HG02763 (cell line): ENCODE measurements around the gene NNT.
"Not testable (repeated sequence)": the region's sequence is repeated elsewhere in the genome, so short reads cannot be mapped to it uniquely, and the experiment has no call there.

Experiments
- ATAC-seq: cut with Tn5 transposase; IDR thresholded peaks from one replicate; pipeline ENCODE4 v1.9.1; 2021; ENCODE audit warnings: mild to moderate bottlenecking, moderate library complexity; ENCODE audit not compliant: unreplicated experiment

NNT gene

DNA sequence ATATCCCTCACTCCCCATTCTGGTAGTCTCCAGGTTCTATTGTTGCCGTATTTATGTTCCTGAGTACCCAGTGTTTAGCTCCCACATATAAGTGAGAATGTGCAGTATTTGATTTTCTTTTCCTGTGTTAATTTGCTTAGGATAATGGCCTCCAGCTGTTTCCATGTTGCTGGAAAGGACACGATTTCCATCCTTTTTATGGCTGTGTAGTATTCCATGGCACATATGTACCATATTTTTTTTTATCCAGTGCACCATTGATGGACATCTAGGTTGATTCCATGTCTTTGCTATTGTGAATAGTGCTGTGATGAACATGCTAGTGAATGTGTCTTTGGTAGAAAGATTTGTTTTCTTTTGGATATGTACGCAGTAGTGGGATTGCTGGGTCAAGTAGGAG is 98.2 kb downstream of the NNT start:
- ATAC-seq, result no peak

DNA sequence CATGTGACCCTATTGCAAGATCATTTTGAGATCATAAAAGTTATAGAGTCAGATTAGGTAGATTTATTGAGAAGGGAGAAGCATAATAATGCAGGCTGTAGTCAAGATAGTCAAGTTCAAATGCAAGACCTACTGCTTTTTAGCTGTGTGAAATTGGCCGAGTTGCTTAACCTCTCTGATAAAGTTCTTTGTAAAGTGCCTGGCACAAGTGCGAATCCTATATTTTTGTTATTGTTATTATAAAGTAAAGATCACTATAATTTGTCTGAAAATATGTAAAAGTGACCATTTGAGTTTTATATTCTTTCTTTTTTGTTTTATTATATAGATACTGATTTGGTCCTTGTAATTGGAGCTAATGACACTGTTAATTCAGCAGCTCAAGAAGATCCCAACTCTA is 99.3 kb downstream of the NNT start:
- ATAC-seq, result no peak

DNA sequence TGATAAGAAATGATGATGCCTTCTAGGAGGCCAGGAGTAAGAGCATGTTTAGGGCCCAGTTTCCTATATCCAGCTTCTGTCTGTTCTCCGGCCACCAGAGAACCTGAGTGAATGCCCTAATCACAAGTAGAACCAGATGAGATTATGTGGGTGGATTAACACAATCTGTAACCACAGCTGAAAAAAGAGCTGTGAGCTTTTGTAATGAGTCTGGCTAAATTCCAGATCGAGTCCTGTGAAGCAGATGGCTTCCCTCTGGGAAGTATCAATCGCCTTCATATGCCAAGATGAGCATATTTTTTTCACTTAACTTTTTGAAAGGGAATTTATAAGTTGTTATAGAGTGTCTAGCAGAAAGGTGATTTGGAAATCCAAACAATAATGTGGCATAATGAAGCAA is 99.8 kb downstream of the NNT start:
- no peak for ATAC-seq

DNA sequence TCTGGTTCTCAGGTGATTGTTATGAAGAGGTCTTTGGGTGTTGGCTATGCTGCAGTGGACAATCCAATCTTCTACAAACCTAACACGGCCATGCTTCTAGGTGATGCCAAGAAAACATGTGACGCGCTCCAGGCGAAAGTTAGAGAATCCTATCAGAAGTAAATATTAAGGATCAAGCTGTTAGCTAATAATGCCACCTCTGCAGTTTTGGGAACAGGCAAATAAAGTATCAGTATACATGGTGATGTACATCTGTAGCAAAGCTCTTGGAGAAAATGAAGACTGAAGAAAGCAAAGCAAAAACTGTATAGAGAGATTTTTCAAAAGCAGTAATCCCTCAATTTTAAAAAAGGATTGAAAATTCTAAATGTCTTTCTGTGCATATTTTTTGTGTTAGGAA is 101.3 kb downstream of the NNT start:
- no peak for ATAC-seq

DNA sequence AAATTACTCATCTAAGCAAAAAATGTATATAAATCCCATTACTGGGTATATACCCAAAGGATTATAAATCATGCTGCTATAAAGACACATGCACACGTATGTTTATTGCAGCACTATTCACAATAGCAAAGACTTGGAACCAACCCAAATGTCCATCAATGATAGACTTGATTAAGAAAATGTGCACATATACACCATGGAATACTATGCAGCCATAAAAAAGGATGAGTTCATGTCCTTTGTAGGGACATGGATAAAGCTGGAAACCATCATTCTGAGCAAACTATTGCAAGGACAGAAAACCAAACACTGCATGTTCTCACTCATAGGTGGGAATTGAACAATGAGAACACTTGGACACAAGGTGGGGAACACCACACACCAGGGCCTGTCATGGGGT is 103.6 kb downstream of the NNT start:
- ATAC-seq, result not testable (repeated sequence)

DNA sequence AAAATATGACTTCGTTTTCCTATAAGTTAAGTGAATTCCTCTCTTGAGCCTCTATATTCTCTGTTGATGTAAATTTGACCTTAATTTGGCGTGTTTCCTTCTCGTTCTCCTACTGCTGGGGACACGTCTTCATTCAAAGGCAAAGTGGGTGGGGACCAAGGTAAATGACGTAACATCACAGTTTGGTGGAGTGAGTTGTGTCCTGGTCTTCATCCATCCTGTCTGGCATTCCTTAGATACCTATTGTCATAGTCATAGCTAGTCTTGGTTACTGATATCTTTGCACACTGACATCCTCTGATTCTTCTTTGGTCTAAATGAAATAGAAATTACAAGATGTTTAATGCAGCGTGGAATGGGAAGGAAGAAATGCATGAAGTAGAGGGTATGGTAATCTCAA is 108.5 kb downstream of the NNT start:
- no peak for ATAC-seq

DNA sequence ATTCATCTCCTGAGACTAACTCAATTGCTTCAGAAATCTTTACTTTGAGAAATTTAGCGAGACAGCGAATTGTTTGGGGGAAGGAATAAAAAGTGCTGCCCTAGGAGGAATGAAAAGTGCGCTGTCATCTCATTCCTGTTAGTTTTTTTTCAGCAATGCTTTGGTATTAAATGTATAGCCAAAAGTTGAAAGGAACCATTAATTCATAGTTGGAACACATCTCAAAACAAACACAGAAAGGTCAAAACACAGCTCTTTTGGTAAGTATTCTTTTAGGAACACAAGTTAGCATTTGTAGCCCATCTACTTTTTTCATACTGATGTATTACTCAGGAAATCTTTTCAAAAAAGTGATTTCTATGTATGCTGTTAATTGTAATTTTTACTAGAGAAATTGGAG is 109.1 kb downstream of the NNT start:
- ATAC-seq, result no peak

DNA sequence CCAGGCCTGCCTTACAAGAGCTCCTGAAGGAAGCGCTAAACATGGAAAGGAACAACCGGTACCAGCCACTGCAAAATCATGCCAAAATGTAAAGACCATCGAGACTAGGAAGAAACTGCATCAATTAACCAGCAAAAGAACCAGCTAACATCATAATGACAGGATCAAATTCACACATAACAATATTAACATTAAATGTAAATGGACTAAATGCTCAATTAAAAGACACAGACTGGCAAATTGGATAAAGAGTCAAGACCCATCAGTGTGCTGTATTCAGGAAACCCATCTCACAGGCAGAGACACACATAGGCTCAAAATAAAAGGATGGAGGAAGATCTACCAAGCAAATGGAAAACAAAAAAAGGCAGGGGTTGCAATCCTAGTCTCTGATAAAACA is 116.8 kb downstream of the NNT start:
- ATAC-seq, result not testable (repeated sequence)

DNA sequence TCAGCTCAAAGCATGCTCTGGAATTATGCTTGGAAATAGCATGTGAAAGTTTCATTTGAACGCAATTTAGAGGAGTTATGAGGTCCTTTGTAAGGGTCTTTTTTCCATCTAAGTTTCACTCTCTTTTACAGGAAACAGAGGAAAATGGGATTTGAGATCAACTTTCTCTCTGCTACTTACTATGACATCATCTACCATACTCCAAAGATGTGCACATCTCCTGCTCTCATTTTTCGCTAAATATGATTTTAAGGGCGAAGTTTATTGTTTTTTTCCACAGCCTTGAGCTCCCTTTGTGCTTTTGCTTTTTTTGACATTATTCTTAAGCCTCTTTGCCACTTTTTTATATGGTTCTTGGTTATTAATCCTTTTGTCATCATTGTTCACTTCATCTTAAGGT is 125.6 kb downstream of the NNT start:
- no peak for ATAC-seq

GRCh38 chr5:43729846-43730478 is 127.0 kb downstream of the NNT start:
- ATAC-seq, result no peak

GRCh38 chr5:43730832-43731342 is 127.9 kb downstream of the NNT start:
- no peak for ATAC-seq

- ATAC-seq, result no peak
Observed at GRCh38 chr5:43731573-43731972, 128.6 kb downstream of the NNT start.

DNA sequence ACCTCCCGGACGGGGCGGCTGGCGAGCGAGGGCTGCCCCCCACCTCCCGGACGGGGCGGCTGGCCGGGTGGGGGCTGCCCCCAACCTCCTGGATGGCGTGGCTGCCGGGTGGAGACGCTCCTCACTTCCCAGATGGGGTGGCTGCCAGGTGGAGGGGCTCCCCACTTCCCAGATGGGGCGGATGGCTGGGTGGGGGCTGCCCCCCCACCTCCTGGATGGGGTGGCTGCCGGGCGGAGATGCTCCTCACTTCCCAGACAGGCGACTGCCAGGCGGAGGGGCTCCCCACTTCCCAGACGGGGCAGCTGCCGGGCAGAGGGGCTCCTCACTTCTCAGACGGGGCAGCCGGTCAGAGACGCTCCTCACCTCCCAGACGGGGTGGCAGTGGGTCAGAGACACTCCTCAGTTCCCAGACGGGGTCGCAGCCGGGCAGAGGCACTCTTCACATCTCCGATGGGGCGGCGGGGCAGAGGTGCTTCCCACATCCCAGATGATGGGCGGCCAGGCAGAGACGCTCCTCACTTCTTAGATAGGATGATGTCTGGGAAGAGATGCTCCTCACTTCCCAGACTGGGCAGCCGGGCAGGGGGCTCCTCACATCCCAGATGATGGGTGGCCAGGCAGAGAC is 143.1 kb downstream of the NNT start:
- not testable (repeated sequence) for ATAC-seq

DNA sequence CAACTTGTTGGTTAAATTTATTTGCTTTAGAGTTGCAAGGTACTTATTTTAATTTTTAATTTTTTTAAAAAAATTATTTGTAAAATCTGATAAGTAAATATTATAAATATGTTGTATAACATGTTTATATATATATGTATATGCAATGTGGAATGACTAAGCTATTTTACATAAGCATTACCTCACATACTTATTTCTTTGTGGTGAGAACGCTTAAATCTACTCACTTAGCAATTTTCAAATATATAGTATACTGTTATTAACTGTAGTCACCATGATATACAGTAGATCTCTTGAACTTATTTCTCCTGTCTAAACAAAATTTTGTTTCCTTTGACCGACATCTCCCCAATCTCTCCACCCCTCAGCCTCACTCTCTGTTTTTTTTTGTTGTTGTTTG is 147.8 kb downstream of the NNT start:
- no peak for ATAC-seq

- no peak for ATAC-seq
Observed at GRCh38 chr5:43753069-43753468, 150.1 kb downstream of the NNT start.
